Raji (cell line): ENCODE data around the gene RNF225.

Experiments
- POLR2A ChIP-seq: IDR thresholded peaks from 2 replicates; pipeline ENCODE4 v1.6.1; 2011; ENCODE audit warnings: low read depth, low read length, control low read depth; ENCODE audit not compliant: insufficient read depth

RNF225 gene

DNA sequence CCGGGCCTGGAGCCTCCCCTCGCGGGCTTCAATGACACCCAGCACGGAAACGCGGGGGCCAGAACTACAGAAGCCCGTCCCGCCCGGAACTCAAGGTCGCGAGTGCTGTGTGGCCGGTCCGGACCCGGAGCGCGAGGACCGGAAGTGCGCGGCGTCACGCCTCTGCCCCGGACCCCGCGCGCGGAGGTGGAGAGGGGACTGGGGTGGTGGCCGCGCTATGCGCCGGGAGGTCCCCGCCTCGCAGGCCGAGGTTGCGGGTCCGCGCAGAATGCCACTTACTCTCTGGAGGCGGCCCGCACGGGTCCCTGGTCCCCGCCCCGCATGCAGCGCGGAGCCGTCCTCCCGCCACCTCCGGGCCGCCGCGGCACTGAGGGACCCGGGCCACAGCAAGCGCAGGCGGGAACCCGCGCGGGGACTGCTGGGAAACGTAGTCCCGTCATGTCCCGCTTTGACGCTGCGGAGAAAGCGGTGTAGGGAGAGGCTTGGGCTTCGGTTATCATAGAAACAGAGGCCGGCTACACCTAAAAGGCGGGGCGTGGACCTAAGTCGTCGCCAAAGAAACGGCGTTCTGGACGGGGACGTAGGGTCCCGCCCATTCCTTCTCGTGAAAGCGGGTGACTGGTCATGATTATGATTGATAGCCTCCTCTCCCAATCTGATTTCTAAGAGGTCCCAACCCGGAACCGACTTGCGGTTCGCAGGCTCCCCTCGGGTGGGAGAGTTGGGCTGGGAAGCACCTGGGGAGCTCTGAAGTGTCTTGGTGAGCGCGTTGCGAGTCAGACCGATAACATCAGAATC, 14.6 kb upstream of the RNF225 start, which contains the start of gene ZNF837:
ZNF837 (minus strand) TSS at position 369 of the 798 bp plus-strand sequence. CDS start 11,698 bp downstream, outside the sequence.
- peak; percentile 47 for TF ChIP-seq POLR2A

DNA sequence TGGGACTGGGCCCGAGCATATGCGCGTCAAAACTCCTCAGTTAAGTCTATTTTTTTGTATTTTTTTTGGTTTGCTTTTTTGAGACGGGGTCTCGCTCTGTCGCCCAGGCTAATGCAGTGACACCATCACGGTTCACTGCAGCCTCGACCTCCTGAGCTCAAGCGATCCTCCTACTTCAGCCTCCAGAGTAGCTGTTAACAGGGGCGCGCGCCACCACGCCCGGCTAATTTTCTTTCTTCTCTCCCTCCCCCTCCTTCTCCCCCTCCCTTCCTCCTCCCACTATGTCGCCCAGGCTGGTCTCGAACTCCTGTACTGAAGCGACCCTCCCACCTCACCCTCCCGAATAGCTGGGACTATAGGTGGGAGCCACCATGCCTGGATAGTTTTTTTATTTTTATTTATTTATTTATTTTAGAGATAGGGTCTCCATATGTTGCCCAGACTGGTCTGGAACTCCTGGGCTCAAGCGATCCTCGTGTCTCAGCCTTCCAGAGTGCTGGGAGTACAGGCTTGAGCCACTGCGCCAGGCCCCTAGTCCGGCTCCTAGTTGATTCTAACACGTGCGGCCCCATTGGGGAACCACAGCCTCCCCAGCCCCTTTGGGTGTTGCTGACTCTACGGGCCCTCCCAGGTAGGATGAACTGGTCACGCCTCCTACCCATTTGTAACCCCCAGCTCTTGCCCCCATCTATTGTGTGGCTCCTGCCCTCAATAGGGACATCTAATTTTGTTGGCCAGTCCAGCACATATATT, 13.8 kb upstream of the RNF225 start:
- no peak for TF ChIP-seq POLR2A

DNA sequence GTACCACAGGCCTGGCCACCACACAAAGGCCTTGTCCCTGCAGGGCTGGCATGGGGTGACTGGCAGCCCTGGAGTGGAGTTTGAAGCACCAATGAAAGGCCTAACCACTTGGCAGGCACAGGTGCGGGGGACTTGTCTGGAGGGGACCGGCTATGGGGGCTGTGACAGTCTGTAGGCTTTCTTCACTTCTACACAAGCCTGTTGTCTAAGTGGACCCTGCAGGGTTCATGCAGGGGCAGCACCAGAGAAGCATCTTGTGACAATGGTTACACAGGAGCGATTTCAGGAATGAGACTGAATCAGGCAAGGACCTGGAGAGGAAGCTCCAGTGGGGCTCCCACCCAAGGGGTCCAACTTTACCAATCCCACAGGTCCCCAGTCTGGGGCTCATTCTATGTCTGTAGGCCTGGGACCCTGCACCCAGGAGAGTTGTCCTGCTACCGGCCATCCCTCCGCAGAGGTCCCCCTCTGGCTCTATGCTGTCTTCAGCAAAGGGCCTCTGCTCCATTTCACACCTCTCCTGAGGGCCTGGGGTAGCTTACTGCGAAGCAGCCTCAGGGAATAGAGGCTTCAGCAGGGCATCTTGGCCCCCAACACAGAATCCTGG, 12.4 kb upstream of the RNF225 start:
- TF ChIP-seq POLR2A = 0 out of 2 replicates have a peak, but pooled peaks have one; percentile 16

DNA sequence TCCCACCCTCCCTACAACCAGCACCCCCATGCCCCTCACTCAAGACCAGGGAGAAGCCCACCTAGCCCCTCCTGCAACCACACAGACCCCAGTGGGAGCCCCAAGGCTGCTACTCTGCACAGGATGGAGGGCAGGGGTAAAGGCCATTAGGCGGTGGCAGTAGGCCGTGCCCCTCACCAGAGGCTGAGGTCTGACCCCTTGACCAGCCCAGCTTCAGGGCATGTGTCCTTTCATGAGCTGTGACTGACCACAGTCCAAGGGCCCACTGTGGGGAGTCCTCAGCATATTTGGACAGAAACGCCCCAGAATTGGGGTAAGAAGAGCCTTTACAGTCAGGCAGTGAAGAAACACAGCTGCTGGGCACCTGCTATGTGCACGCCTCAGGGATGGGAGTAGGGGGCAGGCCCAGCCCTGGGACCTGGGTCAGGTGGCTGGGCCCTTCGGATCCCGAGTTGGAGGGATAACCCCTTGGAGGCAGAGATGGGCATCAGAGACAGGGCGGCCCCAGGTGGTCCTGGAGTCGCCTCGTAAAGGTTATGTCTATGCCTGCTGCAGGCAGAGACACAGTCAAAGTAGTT, 10.1 kb upstream of the RNF225 start:
- TF ChIP-seq POLR2A = no peak

DNA sequence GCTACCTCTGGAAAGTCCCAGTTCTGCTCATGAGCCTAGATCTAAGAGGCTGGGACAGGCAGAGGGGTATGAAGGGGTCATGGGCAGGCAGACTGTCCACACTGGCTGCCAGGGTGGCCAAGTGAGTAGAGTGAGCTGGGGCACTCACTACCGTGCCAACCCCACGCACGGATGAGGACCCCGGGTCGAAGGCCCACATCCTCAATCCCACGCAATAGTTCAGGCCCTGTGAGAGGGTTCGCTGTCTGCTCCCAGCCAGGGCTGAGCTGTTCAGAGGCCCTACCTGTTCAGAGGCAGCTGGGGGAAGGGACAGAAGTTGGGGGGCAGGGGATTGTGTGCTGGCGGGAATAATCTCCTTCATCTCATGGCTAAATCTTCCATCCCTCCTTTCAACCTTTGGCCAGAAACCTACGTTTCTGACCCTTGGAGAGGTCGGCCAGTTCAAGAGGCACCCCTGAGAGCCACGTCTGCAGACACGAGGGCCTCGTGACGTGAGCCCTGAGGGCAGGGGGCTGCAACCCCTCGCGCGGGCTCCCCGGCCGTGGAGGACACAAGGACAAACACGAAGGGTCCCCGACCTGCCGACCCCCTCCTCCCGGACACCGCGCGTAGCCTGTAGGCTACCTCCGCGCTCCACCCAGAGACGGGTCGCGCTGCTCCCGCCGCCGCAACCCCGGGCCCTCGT, 9.4 kb upstream of the RNF225 start:
- peak; percentile 53 for TF ChIP-seq POLR2A

DNA sequence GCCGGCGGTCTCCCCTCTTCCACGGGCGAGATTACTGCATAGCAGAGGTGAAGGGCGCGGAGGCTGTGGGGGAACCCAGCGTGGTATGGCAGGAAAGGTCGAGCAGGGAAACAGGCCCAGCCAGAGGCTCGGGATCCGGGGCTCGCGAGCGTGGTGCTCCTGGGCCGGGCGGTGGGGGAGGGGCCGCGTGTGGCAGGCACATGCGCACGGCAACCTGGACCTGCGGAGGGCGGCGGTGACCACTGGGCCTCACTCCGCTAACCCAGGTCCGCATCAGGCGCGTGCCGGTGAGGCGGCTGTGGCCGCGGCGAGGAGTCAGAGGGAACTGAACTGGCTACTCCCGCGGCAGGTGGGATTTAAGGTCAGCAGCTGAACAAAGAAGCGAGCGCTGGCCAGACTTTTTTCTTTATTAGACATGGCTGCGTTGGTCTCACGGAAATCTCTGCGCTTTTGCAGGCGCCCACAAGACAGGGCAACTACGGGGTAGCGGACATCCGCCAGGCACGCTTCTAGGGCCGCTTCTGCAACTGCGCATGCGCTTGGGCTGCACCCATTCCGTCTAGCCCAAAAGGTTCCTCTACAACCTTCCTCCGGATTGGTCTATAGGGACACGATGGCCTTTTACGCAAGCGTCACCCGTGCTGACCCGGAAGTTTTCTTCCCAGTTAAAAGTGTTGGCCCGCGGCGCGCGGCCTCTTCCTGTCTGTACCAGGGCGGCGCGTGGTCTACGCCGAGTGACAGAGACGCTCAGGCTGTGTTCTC, 8.7 kb upstream of the RNF225 start, which contains the start of gene RPS5:
RPS5 (plus strand) TSS at position 694 of the 762 bp plus-strand sequence. CDS start 869 bp downstream, outside the sequence.
- peak; percentile 82 for TF ChIP-seq POLR2A

DNA sequence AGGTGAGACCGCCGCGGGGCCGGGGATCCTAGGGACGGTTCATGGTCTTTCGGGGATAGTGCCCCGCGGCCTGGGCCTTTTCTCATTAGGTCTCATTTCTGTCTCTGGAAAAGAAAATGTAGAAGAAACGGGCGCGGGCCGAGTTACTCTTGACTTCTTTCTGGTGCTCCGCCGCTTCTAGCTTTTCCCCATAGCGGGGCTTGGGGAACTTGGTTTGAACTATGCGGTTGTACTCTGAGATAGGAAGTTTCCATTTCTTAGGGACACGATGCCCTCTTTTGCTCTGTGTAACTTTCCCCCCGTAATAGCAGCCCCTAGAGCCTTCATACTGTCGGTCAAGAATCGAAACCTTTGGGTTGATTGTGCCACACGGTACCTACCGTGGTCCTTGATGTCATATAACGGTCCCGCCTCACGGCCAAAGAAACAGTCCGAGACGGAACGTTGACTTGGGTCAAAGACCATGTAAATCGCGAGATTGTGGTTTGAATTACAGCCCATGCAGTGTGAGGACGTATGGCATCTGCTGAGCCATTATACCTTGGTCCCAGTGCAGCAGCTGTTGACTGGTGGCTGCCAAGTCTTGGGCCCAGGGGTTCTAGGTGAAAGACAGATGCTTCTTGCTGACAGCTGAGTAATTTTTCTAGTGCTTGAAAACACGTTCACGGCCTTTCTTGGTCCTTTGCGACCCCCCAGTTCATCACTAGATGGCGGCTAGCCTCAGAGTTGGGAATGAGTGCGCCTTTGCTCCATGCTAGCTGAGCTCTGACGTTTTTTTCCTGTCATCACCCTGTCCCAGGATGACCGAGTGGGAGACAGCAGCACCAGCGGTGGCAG, 7.9 kb upstream of the RNF225 start:
- TF ChIP-seq POLR2A = no peak

DNA sequence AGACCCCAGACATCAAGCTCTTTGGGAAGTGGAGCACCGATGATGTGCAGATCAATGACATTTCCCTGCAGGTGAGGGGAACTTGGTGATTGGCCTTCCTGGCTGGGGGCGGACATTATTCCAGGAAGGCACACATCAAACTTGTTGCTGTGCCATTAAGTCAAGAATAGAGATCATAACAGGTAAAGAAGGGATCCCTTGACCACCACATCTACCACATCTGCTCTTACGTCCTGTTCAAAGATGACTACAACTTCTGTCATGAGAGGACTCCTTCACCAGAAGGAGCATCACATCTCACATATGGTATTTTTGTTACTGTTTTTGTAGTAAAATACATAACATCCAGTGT, 7.3 kb upstream of the RNF225 start:
- TF ChIP-seq POLR2A = no peak

DNA sequence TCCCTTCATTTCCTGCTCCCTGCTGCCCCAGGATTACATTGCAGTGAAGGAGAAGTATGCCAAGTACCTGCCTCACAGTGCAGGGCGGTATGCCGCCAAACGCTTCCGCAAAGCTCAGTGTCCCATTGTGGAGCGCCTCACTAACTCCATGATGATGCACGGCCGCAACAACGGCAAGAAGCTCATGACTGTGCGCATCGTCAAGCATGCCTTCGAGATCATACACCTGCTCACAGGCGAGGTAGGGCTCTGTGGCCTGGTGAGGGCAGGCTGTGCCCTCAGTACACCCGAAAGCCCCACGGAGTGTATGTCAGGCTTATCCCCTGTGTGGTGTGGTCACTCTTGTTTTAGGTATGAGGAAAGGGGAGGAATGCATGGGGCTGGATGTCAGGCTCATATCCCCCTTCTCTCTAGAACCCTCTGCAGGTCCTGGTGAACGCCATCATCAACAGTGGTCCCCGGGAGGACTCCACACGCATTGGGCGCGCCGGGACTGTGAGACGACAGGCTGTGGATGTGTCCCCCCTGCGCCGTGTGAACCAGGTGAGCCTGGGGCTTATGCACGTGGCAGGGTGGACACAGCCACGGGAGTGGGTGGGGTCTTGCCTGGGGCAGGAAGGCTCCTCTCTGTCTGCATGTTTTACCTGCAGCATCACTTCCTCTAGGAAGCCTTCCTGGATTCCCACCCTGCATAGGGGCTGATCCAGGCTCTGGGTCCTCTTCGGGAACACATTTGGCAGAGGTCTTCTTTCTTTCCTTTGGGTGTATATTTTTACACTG, 2.3 kb upstream of the RNF225 start:
- TF ChIP-seq POLR2A = no peak

DNA sequence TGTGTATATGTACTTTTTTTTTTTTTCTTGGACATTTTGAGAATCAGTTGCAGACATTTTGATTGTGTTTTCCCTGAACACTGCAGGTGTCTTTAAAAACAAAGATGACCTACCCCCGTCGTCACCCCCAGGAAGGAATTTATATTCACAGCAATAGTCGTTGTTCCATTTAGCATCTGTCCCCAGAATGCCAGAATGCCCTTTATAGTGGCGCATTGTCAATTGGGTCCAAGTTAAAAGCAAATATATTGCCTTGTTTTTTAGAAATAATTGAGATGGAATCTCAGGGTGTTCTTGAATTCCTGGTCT, 1.8 kb upstream of the RNF225 start:
- no peak for TF ChIP-seq POLR2A

DNA sequence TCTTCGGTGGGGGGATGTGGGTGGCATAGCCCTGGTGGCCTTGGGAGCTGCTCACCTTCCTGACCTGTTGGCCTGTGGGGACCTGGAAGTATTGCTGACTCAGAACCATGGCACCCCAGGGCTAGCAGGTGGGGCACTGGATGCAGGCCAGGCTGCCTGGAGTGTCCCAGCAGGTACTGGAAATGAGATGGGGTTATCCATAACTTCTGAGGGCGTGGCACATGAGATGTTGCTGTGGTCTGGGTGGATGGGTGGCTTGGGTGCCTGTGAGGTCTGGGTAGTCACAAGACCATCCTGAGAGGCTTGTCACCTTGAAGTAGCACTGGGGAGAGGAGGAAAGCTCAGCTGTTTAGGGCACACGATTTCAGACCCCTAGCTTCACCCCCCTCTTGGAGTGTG, 636 bp upstream of the RNF225 start:
- TF ChIP-seq POLR2A = no peak

DNA sequence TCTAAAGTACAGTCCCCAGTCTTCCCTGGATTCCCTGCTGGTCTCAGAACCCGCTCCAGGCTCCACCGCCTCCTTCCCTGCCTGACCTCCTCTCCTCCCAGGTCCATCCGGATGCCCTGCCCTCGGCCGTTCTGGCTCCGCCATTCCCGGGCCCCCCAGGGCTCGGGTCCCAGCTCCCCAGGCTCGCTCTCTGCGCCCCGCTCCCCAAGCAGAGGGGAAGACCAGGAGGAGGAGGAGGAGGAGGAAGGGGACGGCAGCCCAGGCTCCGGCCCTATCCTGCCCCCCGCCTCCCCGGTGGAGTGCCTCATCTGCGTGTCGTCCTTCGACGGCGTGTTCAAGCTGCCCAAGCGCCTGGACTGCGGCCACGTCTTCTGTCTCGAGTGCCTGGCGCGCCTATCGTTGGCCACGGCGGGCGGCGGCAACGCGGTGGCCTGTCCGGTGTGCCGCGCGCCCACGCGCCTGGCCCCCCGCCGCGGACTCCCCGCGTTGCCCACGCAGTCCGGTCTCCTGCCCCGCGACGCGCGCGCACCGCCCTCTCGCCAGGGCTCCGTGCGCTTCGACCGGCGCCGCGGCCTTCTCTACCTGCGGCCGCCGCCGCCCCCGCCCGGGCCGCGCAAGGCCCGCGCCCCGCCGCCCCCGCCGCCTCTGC, 647 bp downstream of the RNF225 start:
- no peak for TF ChIP-seq POLR2A

DNA sequence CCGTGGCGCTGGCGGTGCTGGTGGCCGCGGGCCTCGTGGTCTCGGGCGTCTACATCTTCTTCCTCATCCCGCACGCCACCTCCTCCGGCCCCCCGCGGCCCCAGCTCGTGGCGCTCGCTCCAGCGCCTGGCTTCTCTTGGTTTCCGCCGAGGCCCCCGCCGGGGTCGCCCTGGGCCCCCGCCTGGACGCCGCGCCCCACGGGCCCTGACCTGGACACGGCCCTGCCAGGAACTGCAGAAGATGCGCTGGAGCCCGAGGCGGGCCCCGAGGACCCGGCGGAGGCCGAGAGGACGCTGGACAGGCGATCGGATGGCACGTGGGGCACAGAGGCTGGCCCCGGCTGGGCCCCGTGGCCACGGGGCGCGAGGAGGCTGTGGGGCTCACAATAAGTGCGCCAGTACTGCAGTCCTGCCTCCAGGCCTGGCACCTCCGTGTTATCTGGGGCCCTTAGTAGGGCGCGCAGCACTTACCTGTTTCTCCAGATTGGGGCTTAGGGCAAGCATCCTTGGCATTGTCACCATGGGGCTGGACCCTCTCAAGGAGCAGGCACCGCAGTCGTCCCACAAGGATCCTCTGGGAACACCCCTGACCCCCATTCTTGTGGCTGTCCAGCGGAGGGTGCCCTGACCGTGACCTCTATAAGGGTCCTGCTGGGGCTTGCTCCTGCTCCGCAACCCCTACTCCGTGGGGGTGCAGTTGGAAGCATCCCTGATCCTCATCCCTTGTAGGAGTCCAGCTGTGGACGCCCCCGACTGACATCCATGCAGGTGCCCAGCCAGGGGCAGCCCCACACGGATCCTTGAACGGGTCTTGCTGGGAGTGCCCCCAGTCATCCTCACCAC, 1.5 kb downstream of the RNF225 start:
- no peak for TF ChIP-seq POLR2A
